OCI-M2 (cell line): ENCODE data around the gene MBNL1.
"Not testable (repeated sequence)": the region's sequence is repeated elsewhere in the genome, so short reads cannot be mapped to it uniquely, and the experiment has no call there.

ENCODE experiments used
- DNase-seq: peaks from one replicate; lab custom pipeline; 2025; ENCODE audit not compliant: unreplicated experiment; lab: John Stamatoyannopoulos, UW

Gene MBNL1

DNA sequence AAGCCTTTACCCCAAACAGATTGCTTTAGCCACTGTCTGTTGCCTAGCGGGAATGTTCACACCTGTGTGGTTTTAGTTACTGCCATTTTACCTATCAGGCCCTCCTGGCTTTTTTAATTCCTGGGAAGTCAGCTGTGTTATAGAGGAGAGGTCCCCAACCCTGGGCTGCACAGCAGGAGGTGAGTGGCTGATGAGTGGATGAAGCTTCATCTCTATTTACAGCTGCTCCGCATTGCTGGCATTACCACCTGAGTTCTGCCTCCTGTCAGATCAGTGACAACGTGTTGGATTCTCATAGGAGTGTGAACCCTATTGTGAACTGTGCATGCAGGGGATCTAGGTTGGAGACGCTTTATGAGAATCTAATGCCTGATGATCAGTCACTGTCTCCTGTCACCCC lies 127.0 kb downstream of the MBNL1 start:
- DNase-seq = no peak

DNA sequence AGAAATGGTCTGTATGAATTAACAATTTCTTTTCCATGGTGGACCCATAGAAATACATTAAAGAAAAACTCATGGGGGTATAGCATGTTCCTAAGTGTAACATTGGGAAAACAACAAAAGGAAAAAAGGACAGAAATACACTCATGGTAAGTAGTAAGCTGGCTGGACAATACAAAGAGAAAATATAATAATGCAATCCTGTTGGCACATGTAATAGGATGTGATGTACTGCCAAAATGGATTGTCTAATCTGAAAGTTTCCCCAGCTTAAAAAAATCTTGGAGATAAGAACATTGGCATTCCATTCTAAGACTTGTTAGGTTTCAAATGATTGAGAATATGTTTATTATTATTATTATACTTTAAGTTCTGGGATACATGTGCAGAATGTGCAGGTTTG lies 128.1 kb downstream of the MBNL1 start:
- DNase-seq = no peak

DNA sequence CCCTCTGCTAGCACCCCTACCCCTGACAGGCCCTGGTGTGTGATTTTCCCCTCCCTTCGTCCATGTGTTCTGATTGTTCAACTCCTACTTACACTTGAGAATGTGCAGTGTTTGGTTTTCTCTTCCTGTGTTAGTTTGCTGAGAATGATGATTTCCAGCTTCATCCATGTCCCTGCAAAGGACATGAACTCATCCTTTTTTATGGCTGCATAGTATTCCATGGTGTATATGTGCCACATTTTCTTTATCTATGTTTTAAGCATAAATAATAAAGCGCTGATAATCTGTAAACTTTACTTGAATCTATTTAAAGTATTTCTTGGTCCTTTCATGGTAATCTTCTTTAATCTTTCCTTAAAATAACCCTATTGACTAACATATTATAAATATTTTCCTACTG lies 128.6 kb downstream of the MBNL1 start:
- DNase-seq = not testable (repeated sequence)

DNA sequence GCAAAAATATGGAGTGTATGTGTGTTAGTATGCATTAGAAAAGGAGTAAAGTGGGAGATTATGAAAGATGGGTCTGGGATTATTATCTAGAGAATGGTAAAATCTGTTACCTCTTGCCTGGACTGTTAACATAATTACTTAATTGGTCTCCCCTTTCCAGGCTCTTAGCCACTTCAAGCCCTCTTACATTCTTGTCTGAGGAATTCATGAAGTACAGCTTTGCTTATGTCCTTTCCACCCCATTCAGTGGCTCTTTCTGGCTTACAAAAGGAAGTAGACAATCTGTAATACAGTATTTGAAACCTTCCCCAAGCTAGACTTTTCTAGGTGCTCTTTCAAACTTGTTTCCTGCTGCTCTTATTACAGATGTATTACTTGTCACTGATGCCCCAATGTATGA lies 129.8 kb downstream of the MBNL1 start:
- DNase-seq = no peak

DNA sequence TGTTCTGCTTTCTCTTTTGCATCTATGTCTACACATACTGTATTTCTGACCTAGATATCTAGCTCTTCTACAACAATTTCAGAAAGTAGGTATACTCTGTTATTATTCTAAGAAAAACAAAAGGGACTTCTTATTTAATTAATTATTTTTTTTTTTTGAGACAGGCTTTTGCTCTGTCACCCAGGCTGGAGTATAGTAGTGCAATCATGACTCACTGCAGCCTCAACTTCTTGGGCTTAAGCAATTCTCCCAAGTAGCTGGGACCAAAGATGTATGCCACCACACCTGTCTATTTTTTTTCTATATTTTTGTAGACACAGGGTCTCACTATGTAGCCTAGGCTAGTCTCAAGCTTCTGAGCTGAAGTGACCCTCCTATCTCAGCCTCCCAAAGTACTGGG lies 130.6 kb downstream of the MBNL1 start:
- DNase-seq = no peak

DNA sequence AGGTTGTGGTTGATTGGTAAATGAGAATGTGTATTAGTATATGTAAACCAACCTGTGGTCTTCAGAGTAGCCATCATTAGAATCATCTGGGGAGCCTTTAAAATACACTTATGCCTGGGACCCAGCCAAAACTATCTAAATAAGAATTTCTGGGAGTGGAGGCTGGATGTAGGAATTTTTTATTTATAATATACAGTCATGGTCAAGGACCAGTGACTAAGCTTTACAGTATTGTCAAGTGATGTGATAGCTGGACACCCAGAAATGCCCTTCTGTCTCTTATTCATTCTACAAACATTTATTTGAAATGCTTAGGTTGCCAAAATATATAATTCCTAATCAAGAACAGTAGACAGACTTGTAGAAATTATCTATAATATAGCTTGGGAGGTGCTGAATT lies 132.2 kb downstream of the MBNL1 start:
- no peak for DNase-seq

DNA sequence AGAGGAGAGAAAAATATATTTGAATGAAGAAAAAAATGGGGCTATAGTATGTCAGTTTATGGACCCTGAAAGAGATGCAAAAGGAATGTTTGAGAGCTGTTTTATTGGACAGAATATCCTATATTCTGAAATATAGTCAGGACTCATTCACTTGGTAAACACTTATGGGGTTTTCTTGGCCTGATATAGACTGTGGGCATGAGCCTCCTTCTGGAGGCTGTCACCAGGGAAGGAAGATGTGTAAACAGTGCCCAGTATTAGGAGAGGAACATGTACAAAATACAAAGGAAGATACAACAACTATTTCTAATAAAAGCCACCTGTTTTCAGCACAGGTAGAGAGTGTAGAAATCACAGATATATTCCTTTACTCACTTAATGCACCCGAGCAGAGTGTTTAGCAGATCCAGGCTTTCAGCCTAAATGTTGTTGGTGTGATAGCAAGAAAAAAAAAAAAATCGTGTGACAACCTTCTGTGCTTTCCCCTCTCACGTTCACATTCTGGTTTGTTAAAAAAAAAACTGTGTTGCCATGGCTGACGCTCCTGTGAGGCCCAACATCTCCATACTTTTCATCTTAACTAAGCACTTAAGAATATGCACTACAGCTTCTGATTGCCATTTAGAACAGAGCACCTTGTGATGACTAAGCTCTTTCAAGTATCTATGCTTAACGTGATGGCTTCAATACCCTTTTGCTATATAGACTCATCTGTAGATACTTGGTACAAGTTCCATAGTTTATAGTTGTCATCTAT lies 134.1 kb downstream of the MBNL1 start:
- no peak for DNase-seq

DNA sequence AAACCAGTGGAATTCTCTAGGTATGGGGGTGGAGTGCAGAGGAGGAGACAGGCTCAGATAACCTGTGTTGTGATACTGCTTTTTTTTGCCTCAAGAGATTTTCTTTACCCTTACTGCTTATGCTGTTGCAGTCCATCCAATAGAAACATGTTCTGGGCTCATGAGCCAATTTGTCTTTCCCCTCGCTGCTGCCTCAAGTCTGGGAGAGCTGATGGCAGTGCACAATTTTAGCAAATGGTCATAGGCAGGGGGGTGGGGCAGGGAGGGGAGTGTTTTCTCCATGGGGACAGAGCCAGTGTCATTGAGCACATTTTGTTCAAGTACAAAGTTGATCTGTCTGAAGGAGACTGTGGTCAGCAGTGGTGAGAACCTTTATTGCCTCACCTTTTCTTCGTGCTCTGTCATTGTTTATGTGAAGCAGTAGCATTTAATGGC lies 134.9 kb downstream of the MBNL1 start:
- no peak for DNase-seq

DNA sequence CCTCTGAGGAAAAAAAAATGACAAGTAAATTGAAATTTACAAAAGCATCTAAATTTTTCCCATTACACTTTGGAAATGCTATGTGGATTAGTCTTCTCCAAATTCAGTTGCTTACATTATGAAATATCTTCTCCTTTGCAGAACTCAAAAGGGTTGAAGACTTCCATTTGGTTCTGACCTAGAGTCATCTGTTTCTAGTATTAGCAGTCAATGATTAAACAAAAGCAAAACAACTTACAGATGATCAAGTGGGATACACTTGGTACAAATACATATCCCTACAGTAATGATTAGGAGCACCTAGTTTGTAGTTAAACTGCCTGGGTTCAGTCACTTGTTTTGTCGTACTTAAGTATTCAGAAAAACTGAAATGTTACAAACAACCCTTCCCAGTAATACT lies 136.2 kb downstream of the MBNL1 start:
- DNase-seq = no peak

DNA sequence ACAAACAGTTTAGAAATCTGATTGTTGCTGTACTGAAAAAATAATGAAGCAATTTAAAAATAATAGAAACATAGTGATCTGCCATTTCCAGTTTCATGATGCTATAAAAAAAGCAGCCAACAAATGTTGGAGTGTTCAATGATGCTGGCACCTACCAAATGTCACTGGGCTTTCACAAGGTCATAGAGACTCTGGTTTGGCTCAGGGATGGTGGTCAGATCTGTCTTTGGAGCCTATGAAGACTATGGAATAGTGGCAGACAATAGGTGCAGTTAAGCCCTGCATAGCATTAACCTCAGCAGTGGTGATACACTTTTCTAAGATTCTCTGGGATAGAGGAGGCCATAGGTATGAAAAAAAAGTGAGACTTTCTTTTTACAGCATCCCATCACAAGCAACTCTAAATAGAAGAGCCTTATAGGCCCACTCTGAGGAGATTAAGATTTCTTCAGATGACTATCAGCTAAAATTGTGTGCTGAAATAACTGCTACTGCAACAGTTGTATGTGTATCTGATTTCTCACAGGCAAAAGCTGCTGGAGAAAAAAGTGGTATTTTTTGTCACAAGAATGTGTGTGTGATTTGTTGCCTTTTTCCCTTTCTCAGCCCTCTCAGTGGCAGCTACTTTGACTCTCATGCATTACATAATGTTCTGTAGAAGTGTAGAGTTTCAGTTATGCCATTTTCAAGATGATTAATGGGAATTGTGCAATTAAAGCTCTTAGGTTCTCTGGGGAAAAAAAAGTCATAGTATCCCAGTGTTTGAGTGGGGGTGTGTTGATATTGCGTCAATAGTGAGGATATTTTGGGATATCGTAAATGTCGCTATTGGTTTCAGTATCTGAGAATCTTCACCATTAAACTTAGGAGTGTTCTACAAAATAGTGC lies 137.4 kb downstream of the MBNL1 start:
- DNase-seq = no peak

DNA sequence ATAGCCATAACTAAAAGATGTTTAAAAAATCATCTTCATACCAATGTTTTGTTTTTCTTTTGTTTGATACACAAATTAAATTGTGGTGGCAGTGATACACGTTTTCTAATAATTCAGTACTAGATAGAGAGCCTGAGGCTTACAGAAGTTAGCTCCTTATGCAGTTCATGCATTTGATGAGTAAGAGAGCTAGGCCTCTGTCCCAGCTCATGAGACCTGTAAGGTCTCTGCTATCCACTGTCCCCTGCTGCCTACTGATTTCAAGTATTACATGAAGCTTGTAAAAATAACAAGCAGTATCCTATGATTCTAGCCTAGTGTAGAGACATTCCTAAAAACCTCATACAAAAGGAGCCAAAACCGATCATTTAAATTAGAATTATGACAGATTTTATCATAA lies 144.5 kb downstream of the MBNL1 start:
- DNase-seq = no peak

DNA sequence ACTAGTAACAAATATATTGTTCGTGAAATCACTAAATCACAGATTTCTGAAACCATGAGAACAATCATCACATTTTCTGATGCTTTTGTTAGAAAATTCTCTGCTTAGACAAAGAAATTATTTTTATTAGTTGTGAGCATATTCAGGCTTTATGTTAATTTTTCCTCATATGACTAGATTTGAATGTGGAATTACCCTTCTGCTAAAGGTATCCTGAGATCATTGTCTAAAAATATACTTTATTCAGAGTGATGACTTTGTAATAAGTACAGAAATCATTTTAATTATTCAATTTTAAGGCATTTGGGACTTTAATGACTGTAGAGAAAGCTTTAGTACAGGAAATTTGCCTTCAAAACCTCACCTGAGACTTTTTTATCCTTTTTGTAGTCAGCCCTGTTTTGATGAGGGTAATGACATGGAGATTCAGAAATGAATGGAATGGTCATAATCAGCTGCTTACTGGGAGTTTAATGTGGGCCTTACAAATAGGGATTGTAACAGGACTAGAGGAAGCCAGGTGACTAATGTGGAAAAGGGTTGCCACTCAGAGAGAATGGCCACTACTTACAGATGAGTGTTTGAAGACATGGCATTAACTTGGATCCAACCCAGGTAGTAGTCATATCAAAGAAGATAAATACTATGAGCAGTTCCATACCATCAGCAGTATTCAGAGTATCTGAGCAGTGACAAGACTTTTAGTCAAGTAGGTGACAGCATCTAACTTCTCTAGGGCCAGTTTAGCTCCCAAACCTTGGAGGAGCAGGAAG lies 148.3 kb downstream of the MBNL1 start:
- no peak for DNase-seq

DNA sequence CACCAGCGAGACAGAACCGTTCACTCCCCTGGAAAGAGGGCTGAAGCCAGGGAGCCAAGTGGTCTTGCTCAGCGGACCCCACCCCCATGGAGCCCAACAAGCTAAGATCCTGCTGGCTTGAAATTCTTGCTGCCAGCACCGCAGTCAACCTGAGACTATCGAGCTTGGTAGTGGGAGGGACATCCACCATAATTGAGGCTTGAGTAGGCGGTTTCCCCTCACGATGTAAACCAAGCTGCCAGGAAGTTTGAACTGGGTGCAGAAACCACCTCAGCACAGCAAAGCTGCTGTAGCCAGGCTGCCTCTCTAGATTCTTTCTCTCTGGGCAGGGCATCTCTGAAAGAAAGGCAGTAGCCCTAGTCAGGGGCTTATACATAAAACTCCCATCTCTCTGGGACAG lies 151.0 kb downstream of the MBNL1 start:
- no peak for DNase-seq

DNA sequence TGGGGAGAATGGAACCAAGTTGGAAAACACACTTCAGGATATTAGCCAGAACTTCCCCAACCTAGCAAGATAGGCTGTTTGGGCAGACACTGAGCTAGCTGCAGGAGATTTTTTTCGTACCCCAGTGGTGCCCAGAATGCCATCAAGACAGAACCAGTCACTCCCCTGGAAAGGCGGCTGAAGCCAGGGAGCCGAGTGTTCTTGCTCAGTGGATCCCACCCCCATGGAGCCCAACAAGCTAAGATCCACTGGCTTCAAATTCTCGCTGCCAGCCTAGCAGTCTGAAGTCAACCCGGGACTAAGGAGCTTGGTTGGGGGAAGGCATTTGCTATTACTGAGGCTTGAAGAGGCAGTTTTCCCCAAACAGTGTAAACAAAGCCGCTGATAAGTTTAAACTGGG lies 152.4 kb downstream of the MBNL1 start:
- DNase-seq = no peak

DNA sequence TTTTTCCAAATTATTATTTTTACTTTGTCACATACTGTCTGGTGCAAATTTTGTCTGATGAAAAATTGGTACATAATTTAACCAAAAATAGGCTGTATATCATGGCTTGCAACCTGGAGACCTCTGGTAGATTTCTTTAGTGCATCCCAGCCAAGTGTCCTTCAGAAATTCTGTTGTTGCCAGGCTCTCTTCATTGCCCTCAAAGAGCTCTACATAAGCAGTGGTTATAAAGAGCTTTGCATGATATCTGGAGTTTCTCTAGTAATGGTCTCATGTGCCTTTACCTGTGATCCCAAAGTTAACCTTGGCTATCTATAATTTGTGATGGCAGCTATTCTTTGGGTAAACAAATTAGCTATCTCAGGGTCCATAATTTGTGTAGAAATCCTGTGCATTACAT lies 157.7 kb downstream of the MBNL1 start:
- no peak for DNase-seq

DNA sequence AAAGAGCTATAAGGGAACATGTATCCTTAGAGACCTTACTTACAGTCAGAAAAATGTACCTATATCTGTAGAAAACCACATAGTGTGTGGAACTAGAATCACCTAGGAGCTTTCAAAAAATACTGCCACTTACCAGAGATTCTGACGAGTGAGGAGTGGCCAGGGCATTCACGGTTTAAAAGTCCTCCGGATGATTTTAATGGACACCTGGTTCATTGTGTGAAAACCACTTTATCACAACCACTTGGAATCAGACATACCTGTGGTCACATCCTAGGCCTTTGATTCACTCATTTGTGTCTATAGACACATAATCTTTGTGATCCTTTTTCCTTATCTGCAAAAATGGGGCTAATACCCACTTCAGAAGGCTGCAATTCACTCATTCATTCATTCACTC lies 159.8 kb downstream of the MBNL1 start:
- no peak for DNase-seq

DNA sequence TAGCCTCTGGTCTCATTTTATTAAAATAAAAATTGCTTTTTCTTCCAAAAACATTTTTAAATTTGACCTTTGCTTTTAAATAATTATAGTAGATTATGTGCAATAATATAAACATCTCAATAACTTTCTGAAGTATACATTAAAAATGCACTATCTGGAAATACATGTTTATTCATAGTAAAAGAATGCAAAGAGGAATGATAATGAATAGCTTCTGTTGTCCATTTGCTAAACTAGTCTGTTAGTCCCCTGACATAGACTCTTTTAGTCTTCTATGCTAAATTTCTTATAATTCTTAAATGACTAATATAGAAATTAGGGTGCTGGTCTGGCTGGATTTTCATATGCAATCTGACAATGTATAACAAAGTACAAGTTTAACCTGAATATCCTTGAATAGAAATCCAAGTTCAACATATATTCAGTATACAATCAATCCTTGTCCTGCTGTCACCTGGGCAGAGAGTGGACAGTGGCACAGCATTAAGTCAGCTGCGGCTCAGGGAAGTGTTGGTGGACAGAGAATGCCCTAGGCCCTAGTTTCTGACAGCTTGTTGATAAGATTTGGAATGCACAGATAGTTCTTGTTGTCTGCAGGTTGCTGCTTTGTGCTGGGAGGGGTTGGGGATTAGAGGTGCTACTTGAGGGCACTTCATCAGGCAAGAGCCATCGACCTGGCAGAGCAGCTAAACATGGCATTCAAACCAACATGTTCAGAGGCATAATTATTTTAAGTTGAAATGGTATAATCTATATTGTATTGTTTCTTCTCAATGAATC lies 161.7 kb downstream of the MBNL1 start:
- no peak for DNase-seq

DNA sequence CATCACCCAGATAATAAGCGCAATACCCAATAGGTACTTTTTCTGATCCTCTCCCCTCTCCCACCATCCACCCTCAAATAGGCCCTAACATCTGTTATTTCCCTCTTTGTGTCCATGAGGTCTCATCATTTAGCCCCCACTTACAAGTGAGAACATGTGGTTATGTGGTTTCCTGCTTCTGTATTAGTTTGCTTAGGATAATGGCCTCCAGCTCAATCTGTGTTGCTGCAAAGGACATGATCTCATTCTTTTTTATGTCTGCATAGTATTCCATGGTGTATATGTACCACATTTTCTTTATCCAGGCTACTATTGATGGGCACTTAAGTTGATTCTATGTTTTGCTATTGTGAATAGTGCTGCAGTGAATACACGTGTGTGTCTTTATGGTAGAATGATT lies 165.4 kb downstream of the MBNL1 start:
- DNase-seq = no peak

DNA sequence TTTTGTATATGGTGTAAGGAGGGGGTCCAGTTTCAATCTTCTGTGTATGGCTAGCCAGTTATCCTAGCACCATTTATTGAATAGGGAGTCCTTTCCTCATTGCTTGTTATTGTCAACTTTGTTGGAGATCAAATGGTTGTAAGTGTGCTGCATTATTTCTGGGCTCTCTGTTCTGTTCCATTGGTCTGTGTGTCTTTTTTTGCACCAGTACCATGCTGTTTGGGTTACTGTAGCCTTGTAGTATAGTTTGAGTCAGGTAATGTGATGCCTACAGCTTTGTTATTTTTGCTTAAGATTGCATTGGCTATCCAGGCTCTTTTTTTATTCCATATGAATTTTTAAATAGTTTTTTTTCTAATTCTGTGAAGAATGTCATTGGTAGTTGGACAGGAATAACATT lies 166.5 kb downstream of the MBNL1 start:
- not testable (repeated sequence) for DNase-seq

DNA sequence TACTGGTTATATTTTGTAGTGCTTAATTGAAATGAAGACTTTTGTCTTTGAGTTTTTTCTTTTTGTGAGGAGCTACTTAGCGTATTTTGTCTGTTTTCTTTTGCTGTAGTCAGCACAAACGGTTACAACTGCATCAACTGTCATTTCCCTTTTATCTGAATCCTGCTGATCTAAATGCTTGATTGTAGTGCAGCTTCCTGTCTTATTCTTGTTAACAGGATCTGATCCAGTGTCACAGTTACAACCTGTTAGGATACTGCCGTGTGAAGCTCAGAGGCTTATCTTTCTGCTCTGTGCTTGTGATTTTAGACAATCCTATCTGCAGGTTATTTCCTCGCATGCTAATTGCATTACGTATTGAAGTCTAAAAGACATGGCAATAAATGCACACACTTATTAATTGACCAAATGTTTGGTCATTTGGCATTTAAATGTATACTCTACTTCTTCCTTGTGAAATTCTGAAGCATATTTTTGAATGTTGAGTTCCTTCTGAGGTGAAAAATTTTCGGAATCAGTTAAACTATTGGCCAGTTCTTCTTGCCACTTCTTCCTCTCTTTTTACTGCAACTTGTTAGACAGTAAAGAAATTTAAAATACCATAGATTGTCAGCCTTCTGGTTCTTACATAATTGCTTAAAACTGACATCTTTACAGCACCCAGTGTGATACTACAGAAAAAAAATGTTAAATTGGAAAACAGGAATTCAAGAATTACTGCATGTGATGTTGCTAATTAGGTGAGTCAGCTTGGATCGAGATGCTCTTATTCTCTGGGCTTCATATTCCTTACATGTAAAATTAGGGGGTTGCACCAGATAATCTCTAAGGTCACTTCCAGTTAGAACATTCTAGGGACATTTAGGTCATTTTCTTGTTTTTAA lies 168.2 kb downstream of the MBNL1 start:
- no peak for DNase-seq
